DMS79 (cell line): ENCODE results near the gene HIF3A.
"Not testable (repeated sequence)": the region's sequence is repeated elsewhere in the genome, so short reads cannot be mapped to it uniquely, and the experiment has no call there.

Experiments
- DNase-seq: peaks from one replicate; lab custom pipeline; 2025; lab: John Stamatoyannopoulos, UW

HIF3A gene

GRCh38 chr19:46357846-46358583, 61.2 kb downstream of the HIF3A start:
- DNase-seq: no peak

- DNase-seq: no peak
These were observed 65.1 kb downstream of the HIF3A start for GRCh38 chr19:46361915-46362314.

GRCh38 chr19:46364359-46364758, 67.5 kb downstream of the HIF3A start:
- no peak for DNase-seq

GRCh38 chr19:46365561-46365960, 68.7 kb downstream of the HIF3A start:
- no peak for DNase-seq

GRCh38 chr19:46366620-46367292, 69.9 kb downstream of the HIF3A start:
- DNase-seq: no peak

GRCh38 chr19:46367426-46367825, 70.6 kb downstream of the HIF3A start:
- no peak for DNase-seq

- no peak for DNase-seq
These were observed 71.3 kb downstream of the HIF3A start for GRCh38 chr19:46368116-46368515.

- DNase-seq: no peak
These were observed 73.0 kb downstream of the HIF3A start for GRCh38 chr19:46369817-46370216.

GRCh38 chr19:46371371-46371901, 74.6 kb downstream of the HIF3A start:
- DNase-seq: no peak

GRCh38 chr19:46372901-46373490, 76.2 kb downstream of the HIF3A start:
- no peak for DNase-seq

GRCh38 chr19:46373491-46374359, 76.9 kb downstream of the HIF3A start:
- DNase-seq: peak; percentile 98

GRCh38 chr19:46374536-46375475, 78.0 kb downstream of the HIF3A start:
- DNase-seq: no peak

GRCh38 chr19:46375476-46376067, 78.7 kb downstream of the HIF3A start:
- not testable (repeated sequence) for DNase-seq

GRCh38 chr19:46376241-46377153, 79.7 kb downstream of the HIF3A start:
- DNase-seq: no peak

GRCh38 chr19:46378268-46378667, 81.4 kb downstream of the HIF3A start:
- no peak for DNase-seq

GRCh38 chr19:46380690-46381089, 83.8 kb downstream of the HIF3A start:
- DNase-seq: no peak

GRCh38 chr19:46381346-46381745, 84.5 kb downstream of the HIF3A start:
- no peak for DNase-seq

GRCh38 chr19:46381756-46382345, 85.0 kb downstream of the HIF3A start:
- DNase-seq: no peak
